GM15510 (cell line): Measurements from ENCODE around the gene CTR9.

ENCODE experiments used
- POLR2A ChIP-seq: IDR thresholded peaks from 3 replicates; pipeline ENCODE4 v1.6.1; 2011; ENCODE audit warnings: borderline replicate concordance; ENCODE audit not compliant: insufficient read length; ENCODE audit errors: extremely low read depth

Gene CTR9

DNA sequence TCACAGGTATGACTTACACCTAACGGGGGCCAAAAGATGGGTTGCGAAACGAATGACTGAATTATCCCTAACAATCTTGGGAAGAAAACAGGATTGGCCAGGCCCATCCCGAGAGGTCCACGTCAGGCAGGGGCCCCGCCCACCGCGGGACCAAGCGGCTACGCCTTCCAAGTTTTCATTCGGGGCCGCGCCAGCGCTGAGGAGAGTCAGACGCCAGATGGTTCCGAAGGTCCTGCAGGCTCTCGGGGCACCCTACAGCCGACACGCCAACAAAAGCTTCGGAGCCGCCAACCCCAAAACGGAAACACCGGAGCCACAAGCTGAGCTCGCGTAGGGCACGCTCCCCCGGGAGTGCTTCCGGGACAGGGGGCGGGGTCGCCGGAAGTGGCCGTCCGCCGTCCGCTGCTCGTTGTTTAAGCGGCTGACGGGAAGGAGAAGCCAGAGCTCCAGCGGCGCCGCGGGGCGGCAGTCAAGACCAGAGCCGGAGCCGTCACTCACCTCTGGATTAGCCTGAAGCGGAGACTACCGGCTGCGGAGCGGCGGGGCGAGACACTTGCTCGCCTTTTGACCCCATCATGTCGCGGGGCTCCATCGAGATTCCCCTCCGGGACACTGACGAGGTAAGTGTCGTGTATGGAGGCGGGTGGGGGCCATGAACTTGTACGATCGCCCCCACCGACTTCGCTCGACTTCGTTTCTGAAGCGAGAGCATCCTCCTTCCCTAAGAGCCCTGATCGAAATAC is at the start of gene CTR9:
TSS of gene CTR9 (plus strand) at position 409 of the 743 bp plus-strand sequence. CDS start at position 576, 167 bp downstream.
- peak; percentile 93 for TF ChIP-seq POLR2A

DNA sequence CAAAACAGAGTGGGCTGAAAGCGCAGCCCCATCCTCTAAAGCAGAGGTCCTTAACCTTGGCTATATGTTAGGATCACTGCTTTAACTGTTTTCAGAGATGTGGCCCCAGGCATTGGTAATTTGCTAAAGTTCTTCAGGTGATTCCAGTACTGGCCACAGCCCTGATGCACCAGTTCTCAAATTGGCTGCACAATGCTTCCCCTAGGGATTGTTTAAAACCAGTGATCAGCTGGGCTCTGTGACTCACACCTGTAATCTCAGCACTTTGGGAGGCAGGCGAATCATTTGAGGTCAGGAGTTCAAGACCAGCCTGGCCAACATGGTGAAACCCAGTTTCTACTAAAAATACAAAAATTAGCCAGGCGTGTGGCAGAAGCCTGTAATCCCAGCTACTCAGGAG is 49.1 kb upstream of the CTR9 start:
- TF ChIP-seq POLR2A = no peak

DNA sequence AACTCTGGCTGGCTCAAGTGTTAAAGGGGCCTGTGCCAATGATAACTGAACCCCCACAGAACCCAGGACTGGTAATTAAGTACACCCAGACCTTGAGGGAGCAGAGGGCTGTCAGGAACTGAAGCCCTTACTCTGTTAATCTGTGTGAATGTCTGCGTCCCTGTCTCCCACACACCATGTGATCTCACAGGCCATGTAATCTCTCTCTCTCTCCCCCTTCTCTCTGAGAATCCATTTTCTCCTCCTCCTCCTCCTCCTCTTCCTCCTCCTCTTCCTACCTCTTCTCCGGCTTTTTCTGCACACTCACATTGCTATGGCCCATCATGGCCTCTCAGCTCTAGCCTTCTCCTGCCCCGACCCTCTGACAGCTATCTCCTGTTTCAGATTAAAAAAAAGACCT is 42.9 kb upstream of the CTR9 start:
- no peak for TF ChIP-seq POLR2A

DNA sequence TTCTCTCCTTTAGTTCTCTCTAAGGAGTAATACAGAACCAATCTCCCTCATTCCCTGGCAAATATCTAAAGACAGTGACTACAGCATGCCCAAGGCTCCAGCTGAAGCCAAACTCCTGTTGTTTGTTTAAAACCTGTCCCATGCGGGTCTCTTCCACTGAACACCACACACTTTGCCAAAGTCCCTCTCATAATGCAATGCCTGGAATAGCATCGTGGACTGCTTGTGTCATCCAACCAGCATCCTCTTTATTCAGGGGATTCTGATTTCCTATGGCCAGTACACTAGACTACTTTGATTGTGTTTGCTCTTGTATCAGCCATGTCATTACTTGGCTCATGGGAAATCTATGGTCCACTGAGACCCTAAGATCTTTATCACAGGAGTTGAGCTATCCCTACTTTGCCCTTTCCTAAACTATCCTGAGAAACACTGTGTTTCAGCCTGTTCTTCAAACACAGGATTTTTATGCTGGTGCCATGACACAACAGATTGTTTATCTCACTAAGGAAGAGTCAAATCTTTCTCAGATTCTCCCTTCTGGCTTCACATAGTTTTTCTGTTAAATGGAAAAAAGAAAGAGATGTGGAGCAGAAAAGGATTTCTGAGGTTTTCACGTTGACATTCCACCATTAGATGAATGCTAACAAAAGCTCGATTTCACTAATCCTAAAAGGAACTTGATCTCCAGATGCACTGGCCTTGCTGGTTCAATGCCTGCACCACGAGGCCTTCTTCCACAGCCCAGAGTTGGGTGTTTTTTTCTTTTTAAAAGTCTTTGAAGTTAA is 41.6 kb upstream of the CTR9 start:
- TF ChIP-seq POLR2A = no peak

DNA sequence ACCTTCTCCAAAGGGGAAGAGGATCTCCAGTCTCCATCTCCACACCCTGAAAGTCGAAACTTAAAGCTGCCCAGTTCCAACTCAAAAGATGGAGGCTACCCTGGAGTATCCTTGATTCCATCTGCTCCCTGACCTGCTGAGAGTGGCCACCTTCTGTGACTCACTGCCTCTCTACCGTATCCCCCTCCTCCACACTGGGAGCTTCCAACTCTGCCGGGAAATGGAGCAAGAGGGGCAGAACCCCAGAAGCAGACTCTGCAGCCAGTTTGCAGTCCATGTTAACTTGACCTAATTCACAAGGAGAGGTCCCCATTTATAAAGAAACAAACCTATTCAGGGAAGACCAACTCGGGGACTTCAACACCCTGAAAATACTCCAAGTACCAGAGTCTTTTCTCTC is 35.5 kb upstream of the CTR9 start:
- TF ChIP-seq POLR2A = no peak

DNA sequence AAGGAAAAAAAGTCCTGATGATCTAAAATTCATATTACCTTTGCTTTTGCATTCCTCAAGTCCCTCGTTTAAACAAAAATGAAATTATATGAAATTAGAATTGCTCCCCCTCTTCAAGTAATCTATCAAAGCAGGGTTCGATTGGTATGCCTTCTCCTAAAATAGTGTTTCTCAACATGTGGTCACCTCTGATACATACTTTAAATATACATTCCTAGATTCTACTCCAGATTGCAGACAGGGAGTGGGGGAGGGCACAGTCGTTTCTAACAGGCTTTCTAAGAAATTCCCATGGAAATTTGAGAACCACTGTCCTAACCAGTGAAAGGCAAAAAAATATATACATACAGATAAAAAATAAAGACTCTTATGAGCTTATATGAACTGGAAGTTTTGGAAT is 34.9 kb upstream of the CTR9 start:
- TF ChIP-seq POLR2A = no peak

DNA sequence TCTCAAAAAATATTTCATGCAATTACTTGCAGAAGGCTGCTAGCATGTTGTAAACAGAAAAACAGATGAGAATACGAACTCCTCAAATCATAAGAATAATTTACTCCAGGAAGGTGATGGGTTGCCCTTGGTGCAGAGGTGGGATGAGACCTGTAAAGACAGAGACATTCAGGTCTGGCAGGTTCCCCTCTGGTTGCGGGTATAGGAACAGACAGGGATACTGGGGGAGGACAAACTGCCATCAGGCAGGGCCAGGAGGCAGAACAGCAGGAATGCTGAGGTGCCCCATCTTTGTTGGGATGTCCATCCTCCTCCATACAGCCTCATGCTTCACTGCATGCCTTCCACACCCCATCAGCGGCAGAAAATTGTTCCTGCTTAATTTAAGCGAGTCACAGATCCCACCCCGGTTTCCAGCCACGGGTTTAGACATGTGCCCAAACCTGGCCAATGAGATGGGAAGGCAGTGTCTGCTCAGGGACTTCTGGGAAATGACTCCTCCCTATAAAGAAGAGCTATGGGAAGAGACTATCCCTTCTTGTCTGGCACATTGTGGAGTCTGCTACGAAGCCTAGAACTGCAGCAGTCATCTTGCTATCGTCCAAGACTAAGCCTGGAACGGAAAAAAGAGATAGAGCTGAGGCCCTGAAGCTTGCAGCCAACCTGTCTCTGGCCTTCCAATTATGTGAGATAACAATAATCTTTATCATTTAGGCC is 34.3 kb upstream of the CTR9 start:
- TF ChIP-seq POLR2A = no peak

DNA sequence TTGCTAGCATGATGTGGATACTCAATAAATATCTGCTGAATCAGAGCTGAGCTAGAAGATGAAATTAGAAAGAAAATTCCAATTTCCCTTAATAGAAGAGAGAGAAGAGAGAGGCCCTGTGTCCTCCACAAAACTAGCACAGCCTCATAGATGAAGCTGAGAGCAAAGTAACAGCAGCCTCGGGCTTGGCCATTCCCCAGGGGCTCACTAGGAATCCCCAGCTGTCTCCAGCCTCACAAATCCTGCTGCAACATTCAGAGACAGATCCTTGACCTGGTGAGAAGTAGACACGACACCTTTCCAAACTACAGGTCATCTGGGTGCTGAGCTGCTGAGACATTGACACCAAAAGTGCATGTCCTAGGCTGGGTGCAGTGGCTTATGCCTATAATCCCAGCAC is 31.4 kb upstream of the CTR9 start:
- no peak for TF ChIP-seq POLR2A

DNA sequence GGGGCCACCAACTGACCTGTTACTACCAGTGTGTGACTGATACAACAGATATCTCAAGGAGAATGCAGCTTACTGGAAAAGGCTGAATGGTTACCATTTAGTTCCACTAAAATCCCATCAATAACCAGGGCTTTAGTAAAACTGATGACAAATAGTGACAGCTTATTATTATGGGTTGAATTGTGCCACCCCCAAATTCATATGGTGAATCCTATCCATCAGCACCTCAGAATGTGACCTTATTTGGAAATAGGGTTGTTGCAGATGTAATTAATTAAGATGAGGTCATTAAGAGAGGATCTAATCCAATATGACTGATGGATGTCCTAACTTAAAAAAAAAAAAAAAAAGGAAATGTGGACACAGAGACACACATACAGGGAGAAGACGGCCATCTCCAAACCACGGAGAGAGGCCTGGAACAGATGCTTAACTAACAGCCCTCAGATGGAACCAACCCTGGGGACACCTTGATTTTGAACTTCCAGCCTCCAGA is 30.1 kb upstream of the CTR9 start:
- TF ChIP-seq POLR2A = no peak

DNA sequence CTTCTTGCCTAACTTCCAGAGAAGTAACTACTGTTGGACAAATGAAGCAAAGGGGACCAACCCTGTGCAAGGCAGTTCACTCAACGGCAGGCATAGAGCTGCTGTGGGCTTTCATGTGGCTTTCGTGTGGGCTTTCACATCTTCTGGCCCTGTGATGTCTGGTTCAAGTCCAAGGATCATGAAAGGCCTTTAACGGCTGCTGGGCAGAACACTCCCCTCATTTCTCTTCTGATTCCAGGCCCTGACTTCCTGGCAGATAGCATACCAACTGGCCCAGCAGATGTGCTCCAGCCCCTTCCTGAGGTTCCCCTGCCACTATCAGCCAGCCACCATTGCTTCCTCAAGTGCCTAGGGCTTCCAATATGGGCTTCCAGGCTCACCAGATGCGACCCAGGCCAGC is 28.7 kb upstream of the CTR9 start:
- no peak for TF ChIP-seq POLR2A

DNA sequence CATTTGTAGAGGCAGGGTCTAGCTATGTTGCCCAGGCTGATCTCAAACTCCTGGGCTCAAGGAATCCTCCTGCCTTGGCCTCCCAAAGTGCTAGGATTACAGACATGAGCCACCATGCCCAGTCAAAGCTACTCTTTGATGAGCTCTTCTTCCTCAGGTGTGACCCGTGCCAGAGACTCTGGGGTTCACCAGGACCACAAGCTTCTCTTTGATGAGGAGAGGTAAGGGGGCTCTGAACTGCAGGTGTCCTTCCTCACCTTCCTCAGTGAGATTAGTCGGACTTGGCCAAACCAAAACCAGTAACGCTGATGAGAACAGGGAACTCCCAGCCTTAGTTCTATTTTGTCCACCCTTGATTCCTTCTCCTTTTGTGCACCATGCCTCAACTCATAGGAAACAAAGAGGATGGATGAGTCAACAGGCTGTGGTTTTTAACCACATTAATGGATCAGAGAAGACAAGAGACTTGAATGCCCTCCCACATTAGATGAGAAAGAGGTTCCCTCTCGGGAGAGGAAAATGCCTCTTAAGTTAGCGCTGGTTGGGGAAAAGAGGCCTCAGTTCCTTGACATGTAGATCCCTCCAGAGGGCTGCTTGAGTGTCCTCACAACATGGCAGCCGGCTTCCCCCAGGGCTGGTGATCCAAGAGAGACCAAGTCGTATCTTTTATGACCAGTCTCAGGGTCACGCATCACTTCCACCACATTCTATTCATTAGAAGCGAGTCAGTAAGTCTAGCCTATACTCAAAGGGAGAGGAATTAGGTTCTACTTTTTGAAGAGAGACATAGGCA is 25.7 kb upstream of the CTR9 start:
- no peak for TF ChIP-seq POLR2A

DNA sequence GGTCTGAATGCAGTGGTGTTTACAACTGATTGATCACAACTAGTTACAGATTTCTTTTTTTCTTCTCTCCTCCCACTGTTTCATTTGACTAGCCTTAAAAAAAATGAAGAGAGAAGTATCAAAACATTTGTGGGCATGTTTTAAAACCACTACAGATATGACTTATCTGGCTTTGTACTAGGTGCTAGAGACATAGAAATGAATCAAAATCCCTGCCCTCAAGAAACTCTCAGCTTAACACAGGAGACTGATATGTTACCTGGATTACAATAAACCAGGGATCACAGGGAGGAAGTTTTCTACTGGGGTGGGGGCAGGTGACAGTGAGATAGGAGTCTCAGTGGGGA is 25.2 kb upstream of the CTR9 start:
- no peak for TF ChIP-seq POLR2A

DNA sequence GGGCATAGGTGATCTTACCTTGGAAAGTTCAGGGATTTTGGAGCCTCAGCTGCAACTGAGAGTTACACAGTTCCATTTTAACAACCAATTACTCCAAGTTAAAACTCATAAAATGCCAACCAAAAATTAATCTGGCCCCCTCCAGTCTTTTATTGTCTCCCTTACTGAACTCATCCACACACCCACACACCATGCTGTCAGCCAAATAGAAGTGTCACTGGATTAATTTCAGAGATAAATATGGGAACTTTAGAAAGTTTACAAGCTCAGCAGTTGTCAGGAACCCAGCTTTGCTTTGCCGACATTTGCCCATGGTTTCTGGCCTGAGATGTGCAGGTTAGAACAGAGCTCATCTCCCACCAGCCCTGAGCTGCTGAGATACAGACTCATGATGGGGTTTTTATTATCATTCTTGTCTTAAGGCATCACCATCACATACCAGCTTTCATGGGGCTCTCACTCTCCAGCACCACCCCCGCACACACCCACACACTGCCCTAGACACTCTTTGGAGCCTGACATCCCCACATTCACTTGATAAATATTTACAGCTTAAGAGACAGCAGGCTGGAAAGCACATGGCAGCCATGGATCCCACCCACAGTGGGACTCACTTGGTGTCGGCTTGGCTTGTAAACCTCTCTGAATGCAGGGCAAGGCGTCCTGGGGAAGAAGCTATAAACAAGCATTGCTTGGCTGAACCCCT is 23.7 kb upstream of the CTR9 start:
- TF ChIP-seq POLR2A = no peak

DNA sequence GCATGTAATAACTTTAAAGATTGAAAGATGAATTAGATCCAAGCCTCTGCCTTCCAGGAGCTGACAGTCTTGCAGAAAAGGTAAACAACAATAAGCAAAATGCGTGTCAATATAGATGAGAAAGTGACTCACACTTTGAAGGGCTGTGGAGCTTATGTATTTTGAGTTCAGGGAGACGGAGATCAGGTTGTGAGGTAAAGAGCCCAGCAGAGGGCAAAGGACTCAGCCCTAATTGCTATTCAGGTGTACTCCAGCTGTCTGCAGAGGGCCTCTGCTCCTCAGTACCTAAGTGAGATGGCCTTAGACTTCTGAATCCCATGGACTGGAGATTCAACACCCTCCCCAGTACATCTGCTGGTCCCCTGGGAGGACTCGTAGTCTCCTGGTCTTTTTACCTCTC is 22.9 kb upstream of the CTR9 start:
- no peak for TF ChIP-seq POLR2A

DNA sequence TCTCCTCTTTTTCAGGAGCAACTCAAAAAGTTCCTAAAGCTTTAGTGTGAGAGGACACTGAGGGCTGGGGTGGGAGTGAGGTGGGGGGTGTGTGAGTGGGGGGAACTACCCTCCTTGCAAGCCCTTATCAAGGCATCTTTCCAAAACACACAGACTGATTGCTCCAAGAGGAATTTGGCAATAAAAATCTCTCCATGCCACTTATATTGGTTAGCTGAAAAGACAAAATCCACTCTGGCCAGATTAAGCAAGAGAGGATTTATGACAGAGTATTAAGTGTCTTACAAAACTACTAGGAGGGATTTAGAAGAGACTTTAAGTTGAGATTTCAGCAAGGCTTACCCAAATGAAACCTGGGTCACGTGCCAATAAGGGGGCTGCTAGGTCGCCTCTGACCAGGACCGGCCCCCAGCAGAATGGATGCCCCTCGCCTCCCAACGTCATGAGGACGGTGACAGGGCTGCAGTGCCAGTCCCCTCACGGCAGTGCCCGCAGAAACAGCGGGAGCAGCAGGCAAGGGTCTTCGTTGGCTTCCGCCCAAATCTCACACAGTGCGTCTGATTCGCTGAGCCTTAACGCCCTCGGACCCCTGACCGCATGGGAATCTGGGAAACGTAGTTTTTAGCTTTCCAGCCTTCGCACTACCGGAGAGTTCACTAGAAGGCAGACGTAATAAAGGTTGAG is 22.1 kb upstream of the CTR9 start:
- TF ChIP-seq POLR2A = no peak
